ENCODE measurements around the gene PSD4.

DNA sequence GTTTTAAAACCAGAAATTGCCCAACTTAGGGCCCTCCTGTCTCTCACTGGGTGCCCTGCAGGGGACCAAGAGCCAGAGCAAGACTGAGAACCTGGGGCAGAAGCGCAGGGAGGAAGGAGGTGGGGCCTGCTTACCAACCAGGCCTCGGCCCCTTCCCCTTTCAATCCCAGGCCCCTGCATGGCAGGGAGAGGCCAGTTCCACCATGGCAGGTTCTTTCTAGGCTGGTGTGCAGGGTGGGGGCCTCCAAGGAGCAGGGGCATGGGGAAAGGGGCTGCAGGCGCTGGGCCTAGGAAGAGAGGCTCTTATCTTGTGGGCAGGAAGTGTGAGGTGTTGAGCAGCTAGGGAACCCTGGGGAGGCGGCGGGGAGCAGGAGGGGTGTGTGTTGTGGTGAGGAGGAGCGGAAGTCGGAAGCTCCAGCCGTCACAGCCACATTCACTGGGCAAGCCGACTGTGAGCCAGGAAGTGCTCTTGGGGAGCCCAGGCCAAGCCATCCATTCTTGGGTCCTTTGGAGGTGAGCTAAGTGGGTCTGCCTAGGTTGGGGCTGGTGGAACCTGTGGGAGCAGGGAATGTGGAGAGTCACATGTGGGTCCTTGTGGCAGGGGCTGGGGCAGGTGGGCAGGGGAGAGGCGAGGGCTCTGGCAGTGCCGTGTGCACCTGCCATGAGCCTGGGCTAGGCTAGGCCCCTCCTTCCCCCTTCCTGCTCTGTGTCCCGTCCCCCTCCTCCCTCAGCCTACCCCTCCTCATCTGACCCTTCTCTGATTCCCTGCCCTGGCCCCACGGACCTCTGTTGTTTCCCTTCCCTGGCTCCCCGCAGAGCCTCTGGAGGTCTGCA is at the start of gene PSD4:
- TF ChIP-seq EZH2phosphoT487 (IDR thresholded peaks at IDR 0.05; ENCODE audit: borderline replicate concordance, low read depth): no peak
- no peak for TF ChIP-seq EP300 (IDR thresholded peaks at IDR 0.05; ENCODE audit: borderline replicate concordance in 1 of 2, low read depth in 1 of 2, low read length in 1 of 2)
- no peak for TF ChIP-seq YY1 (IDR thresholded peaks at IDR 0.05; ENCODE audit: low read depth)
- TF ChIP-seq, protein P1, sequence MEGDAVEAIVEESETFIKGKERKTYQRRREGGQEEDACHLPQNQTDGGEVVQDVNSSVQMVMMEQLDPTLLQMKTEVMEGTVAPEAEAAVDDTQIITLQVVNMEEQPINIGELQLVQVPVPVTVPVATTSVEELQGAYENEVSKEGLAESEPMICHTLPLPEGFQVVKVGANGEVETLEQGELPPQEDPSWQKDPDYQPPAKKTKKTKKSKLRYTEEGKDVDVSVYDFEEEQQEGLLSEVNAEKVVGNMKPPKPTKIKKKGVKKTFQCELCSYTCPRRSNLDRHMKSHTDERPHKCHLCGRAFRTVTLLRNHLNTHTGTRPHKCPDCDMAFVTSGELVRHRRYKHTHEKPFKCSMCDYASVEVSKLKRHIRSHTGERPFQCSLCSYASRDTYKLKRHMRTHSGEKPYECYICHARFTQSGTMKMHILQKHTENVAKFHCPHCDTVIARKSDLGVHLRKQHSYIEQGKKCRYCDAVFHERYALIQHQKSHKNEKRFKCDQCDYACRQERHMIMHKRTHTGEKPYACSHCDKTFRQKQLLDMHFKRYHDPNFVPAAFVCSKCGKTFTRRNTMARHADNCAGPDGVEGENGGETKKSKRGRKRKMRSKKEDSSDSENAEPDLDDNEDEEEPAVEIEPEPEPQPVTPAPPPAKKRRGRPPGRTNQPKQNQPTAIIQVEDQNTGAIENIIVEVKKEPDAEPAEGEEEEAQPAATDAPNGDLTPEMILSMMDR (IDR thresholded peaks at IDR 0.05): no peak
- TF ChIP-seq RFX5 (IDR thresholded peaks at IDR 0.05; ENCODE audit: low read length): no peak
- no peak for TF ChIP-seq JUND (IDR thresholded peaks at IDR 0.05)
- TF ChIP-seq FOXM1 (IDR thresholded peaks at IDR 0.05; ENCODE audit: low read depth): no peak

All from SK-N-SH (cell line).